HG02943 (cell line): ENCODE measurements around the gene CDC42EP1.

Experiments
- ATAC-seq: cut with Tn5 transposase; IDR thresholded peaks from one replicate; pipeline ENCODE4 v1.9.1; 2021; ENCODE audit warnings: mild to moderate bottlenecking, low read depth, moderate library complexity; ENCODE audit not compliant: unreplicated experiment

Gene CDC42EP1

GRCh38 chr22:37557321-37558001 lies 2.8 kb upstream of the CDC42EP1 start:
- ATAC-seq = no peak

GRCh38 chr22:37558815-37559214 lies 1.5 kb upstream of the CDC42EP1 start:
- no peak for ATAC-seq

- ATAC-seq = no peak
Observed at GRCh38 chr22:37559521-37559900, 769 bp upstream of the CDC42EP1 start.

- no peak for ATAC-seq
Observed at GRCh38 chr22:37560608-37561211, 430 bp downstream of the CDC42EP1 start.

- no peak for ATAC-seq
Observed at GRCh38 chr22:37561212-37562048, 1.1 kb downstream of the CDC42EP1 start.

- no peak for ATAC-seq
Observed at GRCh38 chr22:37562049-37562875, 2.0 kb downstream of the CDC42EP1 start.

- ATAC-seq = no peak
Observed at GRCh38 chr22:37563153-37564081, 3.1 kb downstream of the CDC42EP1 start.

- ATAC-seq = no peak
Observed at GRCh38 chr22:37564111-37564711, 3.9 kb downstream of the CDC42EP1 start.

GRCh38 chr22:37565830-37566229 lies 5.5 kb downstream of the CDC42EP1 start:
- no peak for ATAC-seq

GRCh38 chr22:37566329-37566837 lies 6.1 kb downstream of the CDC42EP1 start:
- no peak for ATAC-seq

- ATAC-seq = peak; percentile 71
Observed at GRCh38 chr22:37566903-37567798, 6.9 kb downstream of the CDC42EP1 start.

GRCh38 chr22:37568012-37568411 lies 7.7 kb downstream of the CDC42EP1 start:
- ATAC-seq = no peak

- ATAC-seq = no peak
Observed at GRCh38 chr22:37568448-37569008, 8.2 kb downstream of the CDC42EP1 start.

- no peak for ATAC-seq
Observed at GRCh38 chr22:37569009-37569920, 9.0 kb downstream of the CDC42EP1 start.

- no peak for ATAC-seq
Observed at GRCh38 chr22:37569921-37570660, 9.8 kb downstream of the CDC42EP1 start.

- no peak for ATAC-seq
Observed at GRCh38 chr22:37570661-37570976, 10.3 kb downstream of the CDC42EP1 start.
